Stimulated activated CD8-positive, alpha-beta memory T cell treated with anti-CD3 and anti-CD28 coated beads, Interleukin-7, amount 100 ng/mL, for 48 hours (primary cell): ENCODE measurements around the gene ERO1B.

Source experiments
- DNase-seq, 2 donors: peaks; one replicate each; pipeline ENCODE4 v3.0.0-alpha.2; 2020; ENCODE audit warnings: low read depth in 1 of 2; ENCODE audit errors: extremely low read depth in 1 of 2

The ERO1B gene

GRCh38 chr1:236301080-236301957, 19.6 kb upstream of the ERO1B start:
- no peak for DNase-seq

- DNase-seq: no peak
Measured at GRCh38 chr1:236297161-236297560, 15.4 kb upstream of the ERO1B start.

DNA sequence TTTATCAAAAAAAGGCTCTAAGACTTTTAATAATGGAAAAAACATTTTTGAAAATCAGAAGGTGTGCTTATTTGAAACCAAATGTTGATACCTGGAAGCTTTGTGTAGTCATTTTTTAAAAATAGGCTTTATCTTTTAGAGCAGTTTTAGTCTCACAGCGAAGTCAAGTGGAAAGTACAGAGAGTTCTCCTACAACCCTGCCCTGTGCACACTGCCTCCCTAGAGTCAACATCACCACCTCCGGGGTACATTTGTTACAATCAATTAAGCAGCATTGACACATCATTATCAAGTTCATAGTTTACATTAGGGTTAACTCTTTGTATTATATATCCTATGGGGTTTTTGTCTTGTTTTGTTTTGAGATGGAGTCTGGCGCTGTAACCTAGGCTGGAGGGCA, 10.7 kb upstream of the ERO1B start:
- DNase-seq: no peak

DNA sequence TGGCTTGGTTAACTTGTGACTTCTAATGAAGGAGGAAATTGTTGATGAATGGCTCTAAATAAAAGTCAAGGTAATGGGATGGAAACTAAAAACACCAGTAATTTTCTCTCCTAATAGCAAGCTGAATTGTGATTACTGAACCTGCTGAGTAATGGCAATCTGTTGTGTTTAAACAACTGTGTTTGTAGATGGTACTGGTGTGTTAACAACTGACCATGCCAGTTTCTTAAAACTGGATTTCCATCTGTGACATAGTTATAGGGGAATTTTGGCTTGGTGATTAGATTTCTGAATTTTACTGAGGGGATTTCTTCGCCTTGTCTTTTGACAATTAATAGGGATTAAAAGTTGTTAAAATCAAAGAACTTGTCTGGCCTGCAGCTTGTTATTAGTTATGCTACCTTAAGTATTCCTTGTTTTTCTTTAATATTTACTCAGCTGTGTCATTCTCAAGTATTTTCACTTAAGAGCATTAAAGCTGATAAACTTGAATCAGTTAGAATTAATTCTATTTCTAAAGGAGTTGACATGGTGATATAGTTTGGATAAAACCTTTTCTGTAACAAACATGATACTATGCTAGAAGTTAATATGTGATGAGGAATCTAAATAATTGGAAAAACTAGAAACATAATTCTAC, 7.9 kb upstream of the ERO1B start:
- no peak for DNase-seq

- no peak for DNase-seq
Measured at GRCh38 chr1:236288620-236288976, 6.8 kb upstream of the ERO1B start.

DNA sequence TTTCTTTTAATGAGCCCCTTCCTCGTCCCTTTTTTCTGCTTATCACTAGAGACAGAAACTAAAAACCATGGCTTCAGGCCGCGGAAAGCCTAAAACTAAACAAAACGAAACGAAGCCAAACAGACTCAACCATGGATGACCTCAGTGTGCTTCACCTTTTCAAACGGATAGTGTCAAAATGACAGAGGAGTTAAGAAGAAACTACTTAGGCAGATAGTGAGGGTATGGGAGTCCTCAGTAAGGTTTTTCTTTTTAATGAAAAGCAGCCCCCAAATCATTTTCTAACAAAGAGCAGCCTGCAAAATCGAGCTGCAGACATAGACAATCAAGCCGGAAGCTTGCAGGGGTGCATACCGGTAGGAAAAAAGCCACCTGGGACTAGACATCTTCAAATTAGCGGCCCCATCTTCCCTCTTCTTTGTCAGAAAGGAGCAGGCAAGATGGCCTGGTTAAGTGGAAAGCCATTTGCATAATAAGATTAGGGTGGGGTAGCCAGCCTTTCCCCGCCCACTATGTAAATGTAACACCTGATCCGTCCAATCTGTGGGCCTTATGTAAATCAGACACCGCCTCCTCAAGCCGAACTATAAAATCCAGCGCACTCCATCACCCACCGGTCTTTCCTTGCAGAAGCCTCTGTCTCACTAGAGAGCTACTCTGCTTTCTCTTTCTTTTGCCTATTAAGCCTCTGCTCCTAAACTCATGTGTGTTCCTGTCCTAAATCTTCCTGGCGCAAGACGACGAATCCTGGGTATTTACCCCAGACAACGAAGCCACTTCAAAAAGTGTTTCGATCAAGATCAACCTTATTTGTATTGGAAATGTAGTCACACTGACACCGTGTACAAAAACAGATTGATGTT, 6.2 kb upstream of the ERO1B start:
- no peak for DNase-seq

DNA sequence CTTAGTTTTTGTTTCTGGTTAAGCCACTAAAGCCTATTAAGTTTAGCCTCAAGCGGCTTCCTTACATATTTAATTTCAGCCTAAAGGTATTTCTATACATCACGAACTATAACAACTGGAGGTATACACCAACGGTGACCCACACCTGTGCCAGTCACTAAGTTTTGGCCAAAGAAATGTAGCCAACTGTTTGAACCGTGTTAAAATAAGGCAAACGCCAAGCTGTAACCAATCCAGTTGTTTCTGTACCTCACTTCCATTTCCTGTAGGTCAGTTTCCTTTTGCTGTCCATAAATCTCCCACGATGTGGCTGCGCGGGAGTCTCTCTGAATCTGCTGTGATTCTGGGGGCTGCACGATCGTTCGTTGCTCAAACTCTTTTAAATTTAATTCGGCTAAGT, 5.6 kb upstream of the ERO1B start:
- no peak for DNase-seq

DNA sequence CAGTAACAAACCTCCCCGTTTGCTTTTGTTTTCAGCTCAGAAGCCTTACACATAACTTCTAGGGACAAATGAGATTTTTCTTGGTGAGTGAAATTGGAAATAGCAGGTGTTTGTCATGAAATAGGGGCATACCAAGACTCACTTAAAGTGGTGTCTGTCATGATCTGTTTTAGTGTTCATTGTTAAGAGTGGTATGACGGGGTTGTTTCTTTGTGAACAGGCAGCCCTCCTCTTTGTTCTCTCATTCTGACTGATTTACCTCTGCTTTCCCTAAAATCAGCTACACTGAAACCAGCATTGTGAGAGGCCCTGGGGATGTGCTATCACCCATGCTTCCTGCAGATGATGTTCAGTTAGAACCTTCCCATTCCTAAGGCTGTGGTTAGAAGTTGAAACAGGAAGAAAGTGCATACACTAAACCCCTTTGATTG, 2.5 kb upstream of the ERO1B start:
- no peak for DNase-seq

GRCh38 chr1:236282719-236283118, 961 bp upstream of the ERO1B start:
- DNase-seq: no peak

GRCh38 chr1:236282425-236282716, 613 bp upstream of the ERO1B start:
- DNase-seq: no peak

DNA sequence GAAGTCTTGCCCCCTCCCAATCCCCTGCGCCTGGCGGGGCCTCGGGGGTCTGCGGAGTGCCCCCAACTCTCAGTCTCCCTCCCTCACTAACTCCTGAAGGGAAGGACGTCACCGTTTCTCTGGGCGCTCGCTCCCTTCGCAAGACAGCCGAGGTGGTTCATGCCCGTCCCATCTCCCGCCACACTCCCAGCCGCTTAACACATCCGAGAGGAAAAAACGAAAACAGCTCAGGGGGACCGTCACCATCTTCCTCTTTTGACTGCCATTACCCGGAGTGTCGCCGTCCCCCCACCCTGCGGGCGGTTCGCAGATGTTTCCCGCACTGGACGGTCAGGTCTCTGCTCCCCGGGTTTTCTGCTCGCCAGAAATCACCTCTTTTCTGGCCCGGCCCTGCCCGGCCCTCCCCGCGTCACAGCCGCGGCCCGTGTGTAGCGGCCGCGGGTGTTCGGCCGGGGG, 532 bp downstream of the ERO1B start:
- no peak for DNase-seq

DNA sequence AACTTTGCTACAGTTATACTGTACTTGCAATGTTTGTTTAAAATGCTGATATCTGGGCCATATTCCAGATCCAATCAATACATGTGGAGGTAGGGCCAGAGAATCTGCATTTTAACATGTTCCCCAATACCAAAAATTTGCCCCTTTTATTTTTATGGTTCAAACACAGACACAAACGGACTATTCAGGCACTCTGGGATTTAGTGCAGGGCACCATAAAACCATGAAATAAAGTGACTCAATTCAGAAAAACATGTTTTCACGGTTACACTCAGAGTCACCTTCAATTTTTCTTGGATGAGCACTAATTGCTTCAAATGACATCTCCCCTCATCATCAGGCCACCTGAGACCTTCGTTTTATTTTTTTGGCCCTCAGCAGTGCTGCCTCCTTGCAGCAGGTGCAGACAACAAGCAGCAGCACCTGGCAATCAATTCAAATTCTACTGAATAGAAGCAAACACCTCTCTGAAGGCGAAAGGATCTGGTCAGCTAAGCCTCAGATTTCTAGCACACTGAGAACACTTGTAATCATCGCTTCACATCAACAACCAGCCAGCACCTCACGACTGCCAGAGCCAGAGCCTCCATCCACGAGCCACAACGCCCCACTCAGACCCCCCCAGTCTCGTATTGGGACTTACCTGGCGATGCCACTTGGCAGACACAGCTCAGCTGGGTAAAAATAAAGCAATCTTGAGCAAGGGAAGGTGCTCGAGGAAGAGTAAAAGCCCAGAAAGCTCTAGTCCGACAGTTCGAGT, 1.1 kb downstream of the ERO1B start:
- DNase-seq: no peak

GRCh38 chr1:236275586-236275985, 6.2 kb downstream of the ERO1B start:
- no peak for DNase-seq

DNA sequence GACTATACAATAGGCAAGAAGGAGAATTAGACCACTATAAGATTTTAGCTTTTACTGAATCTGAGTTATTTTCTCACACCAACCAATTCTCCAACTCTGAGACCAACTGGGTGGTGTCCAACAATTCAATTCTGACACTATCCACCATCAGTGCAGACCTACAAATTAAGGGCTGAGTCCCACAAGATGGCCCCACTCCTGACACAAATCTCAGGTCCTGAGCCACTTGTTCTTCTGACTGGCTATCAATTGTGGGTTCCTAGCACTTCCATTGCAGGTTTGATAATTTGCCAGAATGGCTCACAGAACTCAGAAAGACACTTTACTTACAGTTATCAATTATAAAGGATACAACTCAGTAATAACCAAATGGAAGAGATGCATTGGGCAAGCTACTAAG, 6.7 kb downstream of the ERO1B start:
- DNase-seq: no peak

DNA sequence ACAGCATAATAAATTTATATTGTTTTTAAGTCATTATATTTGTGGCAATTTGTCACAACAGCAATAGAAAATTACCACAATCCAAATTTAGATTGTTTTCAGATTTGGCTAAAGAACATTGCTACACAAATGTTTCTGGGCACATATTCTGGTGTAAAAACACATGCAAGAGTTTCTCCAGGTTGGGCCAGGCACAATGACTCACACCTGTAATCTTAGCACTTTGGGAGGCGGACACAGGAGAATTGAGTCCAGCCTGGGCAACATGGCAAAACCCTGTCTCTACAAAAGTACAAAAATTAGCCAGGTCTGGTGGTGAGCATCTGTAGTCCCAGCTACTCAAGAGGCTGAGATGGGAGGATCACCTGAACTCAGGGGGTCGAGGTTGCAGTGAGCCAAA, 8.4 kb downstream of the ERO1B start:
- no peak for DNase-seq

- no peak for DNase-seq
Measured at GRCh38 chr1:236269439-236269838, 12.3 kb downstream of the ERO1B start.

GRCh38 chr1:236261898-236262297, 19.9 kb downstream of the ERO1B start:
- DNase-seq: no peak

GRCh38 chr1:236261033-236261432, 20.7 kb downstream of the ERO1B start:
- no peak for DNase-seq

- no peak for DNase-seq
Measured at GRCh38 chr1:236259043-236259442, 22.7 kb downstream of the ERO1B start.

- DNase-seq: no peak
Measured at GRCh38 chr1:236258114-236258622, 23.6 kb downstream of the ERO1B start.

DNA sequence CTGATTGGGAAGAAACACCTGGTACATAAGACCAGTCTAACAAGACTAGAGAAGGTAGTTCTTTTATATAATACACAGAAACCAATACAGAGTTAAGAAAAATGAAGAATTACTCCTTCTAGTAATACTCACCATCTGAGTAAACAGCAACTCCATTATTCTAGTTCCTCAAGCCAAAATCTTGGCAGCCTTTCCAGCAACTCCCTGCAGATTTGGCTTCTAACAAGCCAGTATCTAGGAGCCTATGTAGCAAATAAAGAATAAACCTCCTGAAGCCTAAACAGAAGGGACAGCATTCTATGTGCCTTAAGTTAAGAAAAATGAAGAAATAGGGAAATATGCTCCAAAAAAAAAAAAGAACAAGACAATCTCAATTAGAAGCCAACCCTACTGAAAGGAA, 24.5 kb downstream of the ERO1B start:
- no peak for DNase-seq
